WERI-Rb-1 (cell line): Measurements from ENCODE around the gene LGALS4.
"Not testable (repeated sequence)": the region's sequence is repeated elsewhere in the genome, so short reads cannot be mapped to it uniquely, and the experiment has no call there.

ENCODE experiments used
- DNase-seq: peaks from one replicate; pipeline ENCODE4 v3.0.0-alpha.2; 2020
- H3K27ac ChIP-seq: fragments of 250-450 bp; sonication (Bioruptor Pico); 2 replicates; pipeline ENCODE4 v1.5.1; 2020; ENCODE audit warnings: mild to moderate bottlenecking, moderate library complexity
- H3K27me3 ChIP-seq: fragments of 250-450 bp; sonication (Bioruptor Pico); 2 replicates; pipeline ENCODE4 v1.5.1; 2021; ENCODE audit warnings: mild to moderate bottlenecking, low read depth, moderate library complexity; ENCODE audit not compliant: insufficient read depth, severe bottlenecking
- H3K36me3 ChIP-seq: fragments of 250-450 bp; sonication (Bioruptor Pico); 2 replicates; pipeline ENCODE4 v1.5.1; 2020; ENCODE audit warnings: mild to moderate bottlenecking, moderate library complexity
- H3K4me3 ChIP-seq: 2 replicates; pipeline ENCODE4 v1.5.1; 2011; ENCODE audit warnings: low read depth, mild to moderate bottlenecking, control low read depth, low read length
- H3K9me3 ChIP-seq: fragments of 250-450 bp; sonication (Bioruptor Pico); 2 replicates; pipeline ENCODE4 v1.5.1; 2021; ENCODE audit warnings: mild to moderate bottlenecking, moderate library complexity; ENCODE audit not compliant: severe bottlenecking
- TF ChIP-seq, protein P1 (sequence below): IDR thresholded peaks from 2 replicates; pipeline ENCODE4 v1.5.1; 2011; ENCODE audit warnings: low read depth, mild to moderate bottlenecking, control low read depth, inconsistent platforms, low read length

Gene LGALS4

DNA sequence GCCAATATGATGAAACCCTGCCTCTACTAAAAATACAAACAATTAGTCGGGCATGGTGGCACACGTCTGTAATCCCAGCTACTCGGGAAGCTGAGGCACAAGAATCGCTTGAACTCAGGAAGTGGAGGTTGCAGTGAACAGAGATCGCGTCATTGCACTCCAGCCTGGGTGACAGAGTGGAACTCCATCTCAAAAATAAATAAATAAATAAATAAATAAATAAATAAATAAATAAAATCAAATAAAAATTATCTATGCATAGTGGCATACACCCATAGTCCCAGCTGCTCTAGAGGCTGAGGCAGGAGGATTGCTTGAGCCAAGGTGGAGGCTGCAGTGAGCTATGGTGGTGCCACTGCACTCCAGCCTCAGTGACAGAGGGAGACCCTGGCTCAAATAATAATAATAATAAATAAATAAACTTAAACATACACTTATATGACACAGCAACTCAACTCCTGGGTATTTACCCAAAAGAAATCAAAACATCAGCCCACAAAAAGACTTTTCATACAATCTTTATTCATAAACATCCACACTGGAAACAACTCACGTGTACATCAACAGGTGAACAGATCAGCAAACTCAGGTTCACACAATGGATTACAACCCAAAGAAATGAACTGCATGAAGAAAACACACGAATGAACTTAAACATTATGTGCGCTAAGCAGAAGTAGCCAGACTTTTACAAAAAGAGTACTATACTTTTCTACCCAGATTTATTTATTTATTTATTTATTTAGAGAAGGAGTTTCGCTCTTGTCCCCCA is 46.3 kb downstream of the LGALS4 start:
- no peaks in the 10 kb centered on the region for H3K36me3 ChIP-seq
- TF ChIP-seq, protein P1, sequence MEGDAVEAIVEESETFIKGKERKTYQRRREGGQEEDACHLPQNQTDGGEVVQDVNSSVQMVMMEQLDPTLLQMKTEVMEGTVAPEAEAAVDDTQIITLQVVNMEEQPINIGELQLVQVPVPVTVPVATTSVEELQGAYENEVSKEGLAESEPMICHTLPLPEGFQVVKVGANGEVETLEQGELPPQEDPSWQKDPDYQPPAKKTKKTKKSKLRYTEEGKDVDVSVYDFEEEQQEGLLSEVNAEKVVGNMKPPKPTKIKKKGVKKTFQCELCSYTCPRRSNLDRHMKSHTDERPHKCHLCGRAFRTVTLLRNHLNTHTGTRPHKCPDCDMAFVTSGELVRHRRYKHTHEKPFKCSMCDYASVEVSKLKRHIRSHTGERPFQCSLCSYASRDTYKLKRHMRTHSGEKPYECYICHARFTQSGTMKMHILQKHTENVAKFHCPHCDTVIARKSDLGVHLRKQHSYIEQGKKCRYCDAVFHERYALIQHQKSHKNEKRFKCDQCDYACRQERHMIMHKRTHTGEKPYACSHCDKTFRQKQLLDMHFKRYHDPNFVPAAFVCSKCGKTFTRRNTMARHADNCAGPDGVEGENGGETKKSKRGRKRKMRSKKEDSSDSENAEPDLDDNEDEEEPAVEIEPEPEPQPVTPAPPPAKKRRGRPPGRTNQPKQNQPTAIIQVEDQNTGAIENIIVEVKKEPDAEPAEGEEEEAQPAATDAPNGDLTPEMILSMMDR, result no peak
- no peaks in the 10 kb centered on the region for H3K27me3 ChIP-seq
- no peak for DNase-seq
- H3K9me3 ChIP-seq, result no peaks in the 10 kb centered on the region
- no peak overlapping the region for H3K27ac ChIP-seq
- no peak overlapping the region for H3K4me3 ChIP-seq

DNA sequence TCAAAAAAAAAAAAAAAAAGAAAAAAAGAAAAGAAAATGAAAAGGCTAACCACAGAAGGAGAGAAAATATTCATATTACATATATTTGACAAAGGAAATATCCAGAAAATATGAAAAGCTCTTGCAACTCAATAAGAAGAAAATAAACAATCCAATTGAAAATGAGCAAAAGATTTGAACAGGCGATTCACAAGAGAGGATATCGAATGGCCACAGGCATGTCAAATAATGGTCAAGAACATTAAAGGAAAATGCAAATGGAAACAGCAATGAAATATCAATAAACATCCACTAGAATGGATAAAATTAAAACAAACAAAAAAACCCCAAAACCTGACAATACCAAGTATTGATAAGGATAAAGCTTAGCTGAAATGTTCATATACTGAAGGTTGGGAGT is 47.5 kb downstream of the LGALS4 start:
- H3K9me3 ChIP-seq, result no peaks in the 10 kb centered on the region
- no peaks in the 10 kb centered on the region for H3K27me3 ChIP-seq
- TF ChIP-seq, protein P1, result no peak
- H3K36me3 ChIP-seq, result no peaks in the 10 kb centered on the region
- H3K4me3 ChIP-seq, result no peak overlapping the region
- no peak overlapping the region for H3K27ac ChIP-seq
- no peak for DNase-seq

DNA sequence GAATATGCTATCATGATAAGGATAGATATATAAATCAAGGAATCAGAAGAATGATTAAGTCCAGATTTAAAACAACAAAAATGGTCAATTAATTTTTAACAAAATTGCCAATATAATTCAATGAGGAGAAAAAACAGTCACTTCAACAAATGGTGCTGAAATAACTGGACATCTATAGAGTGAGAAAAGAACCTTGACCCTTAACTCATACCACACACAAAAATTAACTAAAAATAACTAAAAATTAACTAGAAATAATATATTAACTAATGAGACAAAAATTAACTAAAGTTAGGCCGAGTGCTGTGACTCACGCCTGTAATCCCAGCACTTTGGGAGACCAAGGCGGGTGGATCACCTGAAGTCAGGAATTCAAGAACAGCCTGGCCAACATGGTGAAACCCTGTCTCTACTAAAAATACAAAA is 48.9 kb downstream of the LGALS4 start:
- no peak for DNase-seq

DNA sequence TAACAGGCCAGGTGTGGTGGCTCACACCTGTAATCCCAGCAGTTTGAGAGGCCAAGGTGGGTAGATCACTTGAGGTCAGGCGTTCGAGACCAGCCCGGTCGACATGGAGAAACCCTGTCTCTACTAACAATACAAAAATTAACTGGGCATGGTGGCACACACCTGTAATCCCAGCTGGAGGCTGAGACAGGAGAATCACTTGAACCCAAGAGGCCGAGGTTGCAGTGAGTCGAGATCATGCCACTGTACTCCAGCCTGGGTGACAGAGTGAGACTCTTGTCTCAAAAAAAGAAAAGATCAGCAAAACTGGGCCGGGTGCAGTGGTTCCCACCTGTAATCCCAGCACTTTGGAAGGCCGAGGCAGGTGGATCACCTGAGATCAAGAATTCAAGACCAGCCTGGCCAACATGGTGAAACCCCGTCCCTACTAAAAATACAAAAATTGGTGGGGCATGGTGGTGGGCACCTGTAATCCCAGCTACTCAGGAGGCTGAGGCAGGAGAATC is 50.8 kb downstream of the LGALS4 start:
- not testable (repeated sequence) for H3K4me3 ChIP-seq, DNase-seq, H3K36me3 ChIP-seq, H3K9me3 ChIP-seq, H3K27me3 ChIP-seq, H3K27ac ChIP-seq

More for the DNA sequence above, 48.9 kb downstream of the LGALS4 start:
- H3K9me3 ChIP-seq, result no peaks in the 10 kb centered on the region
- H3K27me3 ChIP-seq, result no peaks in the 10 kb centered on the region
- no peak overlapping the region for H3K27ac ChIP-seq
- no peaks in the 10 kb centered on the region for H3K36me3 ChIP-seq
- TF ChIP-seq, protein P1, result no peak
- H3K4me3 ChIP-seq, result no peak overlapping the region

GRCh38 chr19:38760805-38761517 is 51.8 kb downstream of the LGALS4 start:
- not testable (repeated sequence) for H3K4me3 ChIP-seq, H3K36me3 ChIP-seq, H3K27me3 ChIP-seq, DNase-seq, H3K9me3 ChIP-seq, H3K27ac ChIP-seq

- no peak for DNase-seq
- Histone ChIP-seq H3K36me3 (no peaks in the 10 kb centered on the region), H3K4me3 (no peak overlapping the region), H3K9me3 (no peaks in the 10 kb centered on the region), H3K27ac (no peak overlapping the region), H3K27me3 (no peaks in the 10 kb centered on the region)
- TF ChIP-seq, protein P1, result no peak
Measured at GRCh38 chr19:38759590-38760003, 53.1 kb downstream of the LGALS4 start.

- H3K27me3 ChIP-seq, H3K36me3 ChIP-seq, DNase-seq, H3K9me3 ChIP-seq, H3K4me3 ChIP-seq, H3K27ac ChIP-seq: not testable (repeated sequence)
Measured at GRCh38 chr19:38754196-38754595, 58.5 kb downstream of the LGALS4 start.

GRCh38 chr19:38753783-38754182 is 59.0 kb downstream of the LGALS4 start:
- not testable (repeated sequence) for DNase-seq, H3K36me3 ChIP-seq, H3K27me3 ChIP-seq, H3K4me3 ChIP-seq, H3K9me3 ChIP-seq, H3K27ac ChIP-seq
